ENCODE data around the gene DAB2.

The DAB2 gene

GRCh38 chr5:39447059-39447458 lies 22.3 kb upstream of the DAB2 start:
- no peak for DNase-seq

GRCh38 chr5:39446231-39446630 lies 21.5 kb upstream of the DAB2 start:
- DNase-seq = no peak

- DNase-seq = no peak
Observed at GRCh38 chr5:39443911-39444310, 19.1 kb upstream of the DAB2 start.

- no peak for DNase-seq
Observed at GRCh38 chr5:39442991-39443390, 18.2 kb upstream of the DAB2 start.

- no peak for DNase-seq
Observed at GRCh38 chr5:39441838-39442237, 17.1 kb upstream of the DAB2 start.

- no peak for DNase-seq
Observed at GRCh38 chr5:39440958-39441624, 16.3 kb upstream of the DAB2 start.

GRCh38 chr5:39440192-39440957 lies 15.6 kb upstream of the DAB2 start:
- no peak for DNase-seq

GRCh38 chr5:39439582-39440162 lies 14.9 kb upstream of the DAB2 start:
- DNase-seq = no peak

- DNase-seq = no peak
Observed at GRCh38 chr5:39437467-39437866, 12.7 kb upstream of the DAB2 start.

- no peak for DNase-seq
Observed at GRCh38 chr5:39433848-39434247, 9.1 kb upstream of the DAB2 start.

GRCh38 chr5:39432696-39433530 lies 8.1 kb upstream of the DAB2 start:
- DNase-seq = no peak

- no peak for DNase-seq
Observed at GRCh38 chr5:39430461-39430860, 5.7 kb upstream of the DAB2 start.

GRCh38 chr5:39428640-39429039 lies 3.9 kb upstream of the DAB2 start:
- DNase-seq = no peak

GRCh38 chr5:39427633-39428032 lies 2.9 kb upstream of the DAB2 start:
- DNase-seq = no peak

GRCh38 chr5:39427229-39427628 lies 2.4 kb upstream of the DAB2 start:
- no peak for DNase-seq

- DNase-seq = no peak
Observed at GRCh38 chr5:39426746-39427105, 1.9 kb upstream of the DAB2 start.

GRCh38 chr5:39426051-39426745 lies 1.4 kb upstream of the DAB2 start:
- no peak for DNase-seq

GRCh38 chr5:39423331-39423751 lies 1.4 kb downstream of the DAB2 start:
- no peak for DNase-seq

GRCh38 chr5:39422728-39423285 lies 2.0 kb downstream of the DAB2 start:
- no peak for DNase-seq

- no peak for DNase-seq
Observed at GRCh38 chr5:39422036-39422606, 2.7 kb downstream of the DAB2 start.

- no peak for DNase-seq
Observed at GRCh38 chr5:39420482-39421145, 4.2 kb downstream of the DAB2 start.
